Epithelial cell of proximal tubule (primary cell): Measurements from ENCODE around the gene EPHB2. TPM values are rescaled to one million over a fixed set of nuclear protein-coding genes. Genes with fewer than 3 reads are reported as not detected.

Experiments
- DNase-seq: peaks from one replicate; pipeline ENCODE4 v3.0.0-alpha.2; 2011; ENCODE audit warnings: low read depth
- H3K4me3 ChIP-seq: 2 replicates; pipeline ENCODE4 v1.5.1; 2011; ENCODE audit warnings: low read depth, mild to moderate bottlenecking, low read length
- total RNA-seq: library from RNA; depleted of rRNA; stranded (reverse); fragments of >200 nt; gene quantifications from 2 replicates; pipeline ENCODE4 v1.2.3, GENCODE V29; 2015
- TF ChIP-seq, protein P1 (sequence below): conservative IDR thresholded peaks from 2 replicates; pipeline ENCODE4 v1.5.1; 2012; ENCODE audit warnings: low read depth, mild to moderate bottlenecking, low read length

Gene EPHB2
- total RNA-seq, 1 donor from 2014 or later = 47.8 TPM

DNA sequence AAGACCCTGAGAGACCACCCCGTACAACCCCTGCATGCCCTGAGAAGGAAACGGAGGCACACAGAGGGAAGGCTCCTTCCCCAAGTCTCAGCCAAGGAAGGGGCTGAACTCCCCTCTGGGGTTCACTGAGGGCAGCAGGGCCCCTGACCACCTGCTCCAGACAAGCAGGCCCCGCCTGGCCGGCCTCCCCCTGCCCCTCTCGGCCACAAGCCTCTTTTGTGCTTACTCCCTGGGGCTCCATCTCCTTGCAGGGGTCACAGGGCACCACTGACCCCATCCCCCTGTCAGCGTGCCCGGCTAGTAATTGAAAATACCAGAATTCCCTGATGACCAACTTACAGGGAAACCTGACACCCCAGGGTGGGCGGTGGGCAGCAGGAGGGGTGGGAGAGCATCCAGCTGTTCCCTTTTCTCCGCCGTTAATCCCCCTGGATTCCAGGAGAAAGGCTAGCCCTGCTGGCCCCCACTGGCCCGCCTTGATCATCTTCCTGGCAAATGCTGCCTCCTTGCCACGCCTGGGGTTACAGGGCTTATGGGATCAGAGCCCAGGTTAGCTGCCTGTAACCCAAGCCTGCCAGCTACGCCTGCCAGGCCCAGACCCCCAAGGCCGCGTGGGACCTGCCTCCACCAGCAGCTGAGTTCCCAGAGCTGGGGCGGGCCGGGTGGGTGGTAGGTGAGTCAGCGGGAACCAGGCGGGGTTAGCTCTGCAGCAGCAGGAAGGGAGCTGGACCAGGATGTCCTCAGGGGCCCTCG is 165.9 kb downstream of the EPHB2 start:
- TF ChIP-seq, protein P1, sequence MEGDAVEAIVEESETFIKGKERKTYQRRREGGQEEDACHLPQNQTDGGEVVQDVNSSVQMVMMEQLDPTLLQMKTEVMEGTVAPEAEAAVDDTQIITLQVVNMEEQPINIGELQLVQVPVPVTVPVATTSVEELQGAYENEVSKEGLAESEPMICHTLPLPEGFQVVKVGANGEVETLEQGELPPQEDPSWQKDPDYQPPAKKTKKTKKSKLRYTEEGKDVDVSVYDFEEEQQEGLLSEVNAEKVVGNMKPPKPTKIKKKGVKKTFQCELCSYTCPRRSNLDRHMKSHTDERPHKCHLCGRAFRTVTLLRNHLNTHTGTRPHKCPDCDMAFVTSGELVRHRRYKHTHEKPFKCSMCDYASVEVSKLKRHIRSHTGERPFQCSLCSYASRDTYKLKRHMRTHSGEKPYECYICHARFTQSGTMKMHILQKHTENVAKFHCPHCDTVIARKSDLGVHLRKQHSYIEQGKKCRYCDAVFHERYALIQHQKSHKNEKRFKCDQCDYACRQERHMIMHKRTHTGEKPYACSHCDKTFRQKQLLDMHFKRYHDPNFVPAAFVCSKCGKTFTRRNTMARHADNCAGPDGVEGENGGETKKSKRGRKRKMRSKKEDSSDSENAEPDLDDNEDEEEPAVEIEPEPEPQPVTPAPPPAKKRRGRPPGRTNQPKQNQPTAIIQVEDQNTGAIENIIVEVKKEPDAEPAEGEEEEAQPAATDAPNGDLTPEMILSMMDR = no peak
- DNase-seq = no peak
- H3K4me3 ChIP-seq = no peak overlapping the region

DNA sequence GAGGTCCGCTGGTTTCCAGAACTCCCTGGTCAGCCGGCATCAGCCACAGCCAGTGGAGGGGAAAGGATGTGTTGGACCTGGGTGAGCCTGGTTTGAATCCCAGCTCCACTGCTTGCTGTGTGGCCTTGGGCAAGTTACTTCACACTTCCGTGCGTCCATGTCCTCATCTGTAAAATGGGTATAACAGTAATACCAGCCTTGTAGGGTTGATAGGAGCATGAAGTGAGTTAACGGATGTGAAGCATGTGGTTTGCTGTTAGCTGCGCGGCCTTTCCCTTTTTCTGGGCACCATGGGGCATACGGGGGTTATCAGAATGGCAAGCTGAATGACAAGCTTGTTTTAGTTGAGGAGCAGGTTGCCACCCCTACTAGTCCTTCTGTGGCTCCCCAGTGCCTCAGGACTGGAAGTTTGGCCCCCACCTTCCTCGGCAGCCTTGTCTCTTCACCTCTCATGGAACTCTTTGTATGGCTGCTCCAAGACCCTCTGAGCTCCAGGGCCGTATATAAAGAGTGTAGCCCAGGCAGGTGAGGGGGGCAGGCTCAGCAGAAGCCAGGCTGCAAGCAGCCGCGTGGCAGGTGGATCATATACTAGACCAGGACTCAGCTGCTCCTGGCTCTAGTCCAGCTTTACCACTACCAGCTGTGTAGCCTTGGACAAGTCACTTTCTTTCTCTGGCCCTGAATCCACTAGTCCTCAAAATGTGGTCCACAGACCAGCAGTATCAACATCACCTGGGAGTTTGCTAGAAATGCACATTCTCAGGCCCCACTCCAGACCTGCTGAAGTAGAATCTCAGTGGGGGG is 166.7 kb downstream of the EPHB2 start:
- TF ChIP-seq, protein P1 = no peak
- no peak overlapping the region for H3K4me3 ChIP-seq
- DNase-seq = no peak

DNA sequence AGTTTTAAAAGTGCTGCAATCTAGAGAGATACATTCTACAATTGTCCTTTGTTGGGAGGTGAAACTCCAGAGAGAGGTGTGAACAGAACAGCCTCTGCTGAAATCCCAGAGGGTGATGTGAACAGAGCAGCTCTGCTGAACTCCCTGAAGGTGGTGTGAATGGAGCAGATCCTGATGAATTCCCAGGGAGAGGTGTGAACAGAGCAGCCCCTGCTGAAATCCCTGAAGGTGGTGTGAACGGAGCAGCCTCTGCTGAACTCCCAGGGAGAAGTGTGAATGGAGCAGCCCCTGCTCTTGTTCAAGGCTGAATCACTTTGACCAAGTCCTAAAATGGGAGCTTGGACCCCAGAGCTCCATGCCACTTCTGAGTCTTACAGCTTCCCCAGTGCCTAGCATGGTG is 167.3 kb downstream of the EPHB2 start:
- H3K4me3 ChIP-seq = no peak overlapping the region
- TF ChIP-seq, protein P1 = no peak
- no peak for DNase-seq

DNA sequence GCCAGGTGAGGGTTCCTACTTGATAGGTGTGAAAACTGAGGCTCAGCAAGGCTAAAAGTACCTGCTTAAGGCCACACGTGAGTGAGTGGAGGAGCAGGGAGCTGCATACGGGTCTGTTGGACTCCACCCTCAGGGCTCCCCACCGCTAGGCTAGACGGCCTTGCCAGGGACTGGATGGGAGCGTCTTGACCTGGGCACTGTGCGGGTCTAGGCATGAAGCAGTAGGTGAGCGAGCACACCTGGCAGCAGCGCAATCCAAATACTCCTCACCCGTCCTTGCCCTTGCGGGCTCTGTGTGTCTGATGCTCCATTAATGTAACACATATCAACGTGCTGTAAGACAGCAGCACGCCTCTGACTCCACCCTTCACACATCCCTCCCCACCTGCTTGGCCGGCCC is 168.0 kb downstream of the EPHB2 start:
- TF ChIP-seq, protein P1 = no peak
- no peak for DNase-seq
- no peak overlapping the region for H3K4me3 ChIP-seq

DNA sequence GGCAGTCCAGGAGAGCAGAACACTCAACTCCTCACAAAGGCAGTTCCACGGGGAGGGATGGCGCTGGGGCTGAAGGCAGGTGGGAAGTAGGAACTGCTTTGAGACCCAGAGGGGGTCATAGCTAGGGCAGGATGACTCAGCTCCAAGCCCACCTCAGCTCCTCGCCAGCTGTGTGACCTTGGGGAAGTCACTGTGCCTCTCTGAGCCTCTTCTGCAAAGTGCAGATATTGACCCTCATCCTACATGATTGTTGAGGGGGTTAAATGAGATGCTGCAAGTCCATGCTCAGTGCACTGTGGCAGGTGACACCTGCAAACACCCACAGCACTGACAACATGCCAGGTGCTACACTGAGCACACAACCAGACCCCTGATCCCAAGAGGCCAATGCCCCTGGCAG is 168.8 kb downstream of the EPHB2 start:
- DNase-seq = no peak
- TF ChIP-seq, protein P1 = no peak
- H3K4me3 ChIP-seq = no peak overlapping the region

DNA sequence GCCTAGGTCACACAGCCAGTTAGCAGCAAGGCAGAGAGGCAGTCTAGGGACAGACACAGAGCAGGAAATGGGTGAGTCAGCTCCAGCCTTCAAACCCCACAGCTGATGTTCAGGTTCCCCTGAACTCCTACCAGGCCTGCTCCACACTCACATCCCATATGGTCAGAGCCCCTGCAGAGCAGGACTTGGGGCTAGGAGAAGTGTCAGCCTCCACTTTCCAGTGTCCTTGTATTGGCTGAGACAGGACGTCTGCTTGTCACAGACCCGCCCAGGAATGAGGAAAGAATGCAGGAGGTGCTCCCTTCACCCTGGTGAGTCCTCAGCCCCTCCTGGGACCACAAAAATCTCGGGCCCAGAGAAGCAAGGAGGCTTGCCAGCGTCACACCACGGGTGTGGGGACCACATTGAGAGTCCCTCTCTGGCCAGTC is 169.5 kb downstream of the EPHB2 start:
- TF ChIP-seq, protein P1 = no peak
- H3K4me3 ChIP-seq = no peak overlapping the region
- DNase-seq = no peak
